ENCODE measurements around the gene ADAMTSL5. TPM values are rescaled to one million over a fixed set of nuclear protein-coding genes. Genes with fewer than 3 reads are reported as not detected.

ADAMTSL5 gene
- total and polyA plus RNA-seq, 9 of the 15 experiments (the other 6 are each of a cell fraction or from before 2014, with no cell fraction given): 1.0 to 11.6 (median 4.1) TPM

DNA sequence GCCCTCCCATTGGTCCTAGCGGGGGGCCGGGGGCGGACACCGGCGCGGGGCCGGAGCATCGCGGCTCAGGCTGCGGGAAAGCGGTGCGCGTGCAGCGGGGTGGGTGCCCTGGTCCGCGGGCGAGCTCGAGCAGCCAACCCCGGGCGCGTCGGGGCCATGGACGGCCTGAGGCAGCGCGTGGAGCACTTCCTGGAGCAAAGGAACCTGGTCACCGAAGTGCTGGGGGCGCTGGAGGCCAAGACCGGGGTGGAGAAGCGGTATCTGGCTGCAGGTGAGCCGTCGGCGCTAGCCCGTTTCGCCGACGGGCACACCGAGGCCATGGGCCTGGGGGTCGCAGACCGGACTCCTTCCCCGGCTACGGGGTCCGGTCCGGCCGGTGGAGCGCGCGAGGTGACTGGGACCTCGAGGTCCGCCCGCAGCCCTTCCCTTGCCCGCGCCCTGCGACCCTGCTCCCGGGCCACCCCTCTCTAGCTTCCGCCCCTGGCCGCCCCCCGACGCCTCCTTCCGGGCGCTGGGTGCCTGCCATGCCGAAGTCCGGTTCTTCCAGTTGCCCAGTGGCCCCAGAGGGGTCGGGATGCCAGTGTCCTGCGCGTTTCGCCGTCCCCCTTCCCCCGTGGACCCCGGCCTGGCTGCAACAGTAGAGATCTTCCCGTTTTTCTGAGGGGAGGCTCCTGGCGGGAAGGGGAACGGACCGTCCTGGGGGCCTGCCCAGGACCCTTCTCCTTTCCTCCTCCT, 21.5 kb downstream of the ADAMTSL5 start, which contains the start of gene REEP6 (continued):
- TF ChIP-seq RBM25 (IDR thresholded peaks at IDR 0.05; ENCODE audit: low read depth, low read length, severe bottlenecking): peak; percentile 70
- TF ChIP-seq ZNF282 (CRISPR knock-in tag; IDR thresholded peaks at IDR 0.05): no peak
- TF ChIP-seq PHB (CRISPR knock-in tag; IDR thresholded peaks at IDR 0.05): peak; percentile 68; the same call in 1 of the 2 replicates
- 0 out of 2 replicates have a peak, but pooled peaks have one; percentile 8 for TF ChIP-seq KLF13 (tag; IDR thresholded peaks at IDR 0.05; ENCODE audit: borderline replicate concordance, low read depth)
- no peak for TF ChIP-seq ZNF695 (CRISPR knock-in tag; IDR thresholded peaks at IDR 0.05)
- no peak for TF ChIP-seq STAG1 (CRISPR knock-in tag; IDR thresholded peaks at IDR 0.05; ENCODE audit: borderline replicate concordance)
- no peak for TF ChIP-seq TFAM (CRISPR knock-in tag; conservative IDR thresholded peaks at IDR 0.05)
- TF ChIP-seq TEAD1 (CRISPR knock-in tag; IDR thresholded peaks at IDR 0.05): no peak
- no peak for TF ChIP-seq ZNF584 (CRISPR knock-in tag; IDR thresholded peaks at IDR 0.05; ENCODE audit: low read depth)
- TF ChIP-seq, protein P1, sequence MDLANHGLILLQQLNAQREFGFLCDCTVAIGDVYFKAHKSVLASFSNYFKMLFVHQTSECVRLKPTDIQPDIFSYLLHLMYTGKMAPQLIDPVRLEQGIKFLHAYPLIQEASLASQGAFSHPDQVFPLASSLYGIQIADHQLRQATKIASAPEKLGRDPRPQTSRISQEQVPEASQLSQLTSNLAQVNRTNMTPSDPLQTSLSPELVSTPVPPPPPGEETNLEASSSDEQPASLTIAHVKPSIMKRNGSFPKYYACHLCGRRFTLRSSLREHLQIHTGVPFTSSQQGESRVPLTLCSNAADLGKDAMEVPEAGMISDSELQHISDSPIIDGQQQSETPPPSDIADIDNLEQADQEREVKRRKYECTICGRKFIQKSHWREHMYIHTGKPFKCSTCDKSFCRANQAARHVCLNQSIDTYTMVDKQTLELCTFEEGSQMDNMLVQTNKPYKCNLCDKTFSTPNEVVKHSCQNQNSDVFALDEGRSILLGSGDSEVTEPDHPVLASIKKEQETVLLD (IDR thresholded peaks at IDR 0.05): no peak
- TF ChIP-seq EGR1 (conservative IDR thresholded peaks at IDR 0.05): no peak; the same call in none of the 2 replicates
- TF ChIP-seq NR2C2 (CRISPR knock-in tag; IDR thresholded peaks at IDR 0.05): 0 out of 2 replicates have a peak, but pooled peaks have one; percentile 17
- TF ChIP-seq NR2C2 (tag; IDR thresholded peaks at IDR 0.05): no peak
- TF ChIP-seq RBBP5 (IDR thresholded peaks at IDR 0.05; ENCODE audit: borderline replicate concordance, insufficient read depth, low read length, poor library complexity, severe bottlenecking): peak; percentile 60
- TF ChIP-seq, protein P2, sequence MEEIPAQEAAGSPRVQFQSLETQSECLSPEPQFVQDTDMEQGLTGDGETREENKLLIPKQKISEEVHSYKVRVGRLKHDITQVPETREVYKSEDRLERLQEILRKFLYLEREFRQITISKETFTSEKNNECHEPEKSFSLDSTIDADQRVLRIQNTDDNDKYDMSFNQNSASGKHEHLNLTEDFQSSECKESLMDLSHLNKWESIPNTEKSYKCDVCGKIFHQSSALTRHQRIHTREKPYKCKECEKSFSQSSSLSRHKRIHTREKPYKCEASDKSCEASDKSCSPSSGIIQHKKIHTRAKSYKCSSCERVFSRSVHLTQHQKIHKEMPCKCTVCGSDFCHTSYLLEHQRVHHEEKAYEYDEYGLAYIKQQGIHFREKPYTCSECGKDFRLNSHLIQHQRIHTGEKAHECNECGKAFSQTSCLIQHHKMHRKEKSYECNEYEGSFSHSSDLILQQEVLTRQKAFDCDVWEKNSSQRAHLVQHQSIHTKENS (CRISPR knock-in tag; IDR thresholded peaks at IDR 0.05): no peak
- no peak for TF ChIP-seq KAT8 (IDR thresholded peaks at IDR 0.05; ENCODE audit: low read depth)
- no peak for TF ChIP-seq SIRT6 (IDR thresholded peaks at IDR 0.05; ENCODE audit: low read depth, low read length)
- no peak for TF ChIP-seq FOXA1 (IDR thresholded peaks at IDR 0.05; ENCODE audit: borderline replicate concordance)
- TF ChIP-seq SPI1 (IDR thresholded peaks at IDR 0.05; ENCODE audit: borderline replicate concordance, low read depth, low read length): no peak
- TF ChIP-seq, protein P3, sequence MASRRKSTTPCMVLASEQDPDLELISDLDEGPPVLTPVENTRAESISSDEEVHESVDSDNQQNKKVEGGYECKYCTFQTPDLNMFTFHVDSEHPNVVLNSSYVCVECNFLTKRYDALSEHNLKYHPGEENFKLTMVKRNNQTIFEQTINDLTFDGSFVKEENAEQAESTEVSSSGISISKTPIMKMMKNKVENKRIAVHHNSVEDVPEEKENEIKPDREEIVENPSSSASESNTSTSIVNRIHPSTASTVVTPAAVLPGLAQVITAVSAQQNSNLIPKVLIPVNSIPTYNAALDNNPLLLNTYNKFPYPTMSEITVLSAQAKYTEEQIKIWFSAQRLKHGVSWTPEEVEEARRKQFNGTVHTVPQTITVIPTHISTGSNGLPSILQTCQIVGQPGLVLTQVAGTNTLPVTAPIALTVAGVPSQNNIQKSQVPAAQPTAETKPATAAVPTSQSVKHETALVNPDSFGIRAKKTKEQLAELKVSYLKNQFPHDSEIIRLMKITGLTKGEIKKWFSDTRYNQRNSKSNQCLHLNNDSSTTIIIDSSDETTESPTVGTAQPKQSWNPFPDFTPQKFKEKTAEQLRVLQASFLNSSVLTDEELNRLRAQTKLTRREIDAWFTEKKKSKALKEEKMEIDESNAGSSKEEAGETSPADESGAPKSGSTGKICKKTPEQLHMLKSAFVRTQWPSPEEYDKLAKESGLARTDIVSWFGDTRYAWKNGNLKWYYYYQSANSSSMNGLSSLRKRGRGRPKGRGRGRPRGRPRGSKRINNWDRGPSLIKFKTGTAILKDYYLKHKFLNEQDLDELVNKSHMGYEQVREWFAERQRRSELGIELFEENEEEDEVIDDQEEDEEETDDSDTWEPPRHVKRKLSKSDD (conservative IDR thresholded peaks at IDR 0.05; ENCODE audit: low read length): no peak
- TF ChIP-seq, protein P4, sequence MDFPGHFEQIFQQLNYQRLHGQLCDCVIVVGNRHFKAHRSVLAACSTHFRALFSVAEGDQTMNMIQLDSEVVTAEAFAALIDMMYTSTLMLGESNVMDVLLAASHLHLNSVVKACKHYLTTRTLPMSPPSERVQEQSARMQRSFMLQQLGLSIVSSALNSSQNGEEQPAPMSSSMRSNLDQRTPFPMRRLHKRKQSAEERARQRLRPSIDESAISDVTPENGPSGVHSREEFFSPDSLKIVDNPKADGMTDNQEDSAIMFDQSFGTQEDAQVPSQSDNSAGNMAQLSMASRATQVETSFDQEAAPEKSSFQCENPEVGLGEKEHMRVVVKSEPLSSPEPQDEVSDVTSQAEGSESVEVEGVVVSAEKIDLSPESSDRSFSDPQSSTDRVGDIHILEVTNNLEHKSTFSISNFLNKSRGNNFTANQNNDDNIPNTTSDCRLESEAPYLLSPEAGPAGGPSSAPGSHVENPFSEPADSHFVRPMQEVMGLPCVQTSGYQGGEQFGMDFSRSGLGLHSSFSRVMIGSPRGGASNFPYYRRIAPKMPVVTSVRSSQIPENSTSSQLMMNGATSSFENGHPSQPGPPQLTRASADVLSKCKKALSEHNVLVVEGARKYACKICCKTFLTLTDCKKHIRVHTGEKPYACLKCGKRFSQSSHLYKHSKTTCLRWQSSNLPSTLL (IDR thresholded peaks at IDR 0.05): no peak
- 0 out of 2 replicates have a peak, but pooled peaks have one; percentile 21 for TF ChIP-seq SMARCA5 (IDR thresholded peaks at IDR 0.05)
